GM10266 (cell line): Measurements from ENCODE around the gene ZDHHC3.

Experiments used
- DNase-seq: peaks from one replicate; pipeline ENCODE4 v3.0.0; 2012; ENCODE audit errors: extremely low spot score
- CTCF ChIP-seq: IDR thresholded peaks from 2 replicates; pipeline ENCODE4 v1.5.1; 2012; ENCODE audit warnings: mild to moderate bottlenecking, low read depth; ENCODE audit not compliant: control insufficient read depth, insufficient read depth; ENCODE audit errors: missing control alignments

Gene ZDHHC3

GRCh38 chr3:44920081-44920480 is 55.9 kb downstream of the ZDHHC3 start:
- no peak for TF ChIP-seq CTCF
- no peak for DNase-seq

- DNase-seq: no peak
These were observed 57.4 kb downstream of the ZDHHC3 start for GRCh38 chr3:44918581-44918980.

GRCh38 chr3:44918087-44918486 is 57.9 kb downstream of the ZDHHC3 start:
- TF ChIP-seq CTCF: no peak
- no peak for DNase-seq

More at GRCh38 chr3:44918581-44918980, 57.4 kb downstream of the ZDHHC3 start:
- TF ChIP-seq CTCF: no peak

GRCh38 chr3:44915702-44916438 is 60.1 kb downstream of the ZDHHC3 start:
- DNase-seq: no peak
- TF ChIP-seq CTCF: no peak

GRCh38 chr3:44914936-44915335 is 61.0 kb downstream of the ZDHHC3 start:
- no peak for TF ChIP-seq CTCF
- DNase-seq: no peak

GRCh38 chr3:44913868-44914468 is 62.0 kb downstream of the ZDHHC3 start:
- peak; percentile 71 for DNase-seq
- peak; percentile 80 for TF ChIP-seq CTCF

GRCh38 chr3:44910693-44911092 is 65.3 kb downstream of the ZDHHC3 start:
- DNase-seq: no peak
- no peak for TF ChIP-seq CTCF
